Measurements from ENCODE around the gene MCRIP2.

- TF ChIP-seq CTCF (conservative IDR thresholded peaks at IDR 0.05; ENCODE audit: low read length) = no peak
- no peak for TF ChIP-seq EZH2phosphoT487 (IDR thresholded peaks at IDR 0.05; ENCODE audit: borderline replicate concordance)
Measured at GRCh38 chr16:609316-609715, 32.3 kb upstream of the MCRIP2 start.

All from Loucy (cell line).